GM19395 (cell line): ENCODE measurements around the gene NAB1.

Experiments used
- ATAC-seq: cut with Tn5 transposase; IDR thresholded peaks from one replicate; pipeline ENCODE4 v1.9.1; 2021; ENCODE audit warnings: mild to moderate bottlenecking, moderate library complexity; ENCODE audit not compliant: unreplicated experiment

Gene NAB1

GRCh38 chr2:190666895-190667294 is 18.0 kb downstream of the NAB1 start:
- ATAC-seq = no peak

GRCh38 chr2:190668892-190669291 is 20.0 kb downstream of the NAB1 start:
- no peak for ATAC-seq

- ATAC-seq = peak; percentile 35
These were observed 21.5 kb downstream of the NAB1 start for GRCh38 chr2:190670182-190670946.

- ATAC-seq = peak; percentile 55
These were observed 26.2 kb downstream of the NAB1 start for GRCh38 chr2:190674966-190675650.

- ATAC-seq = no peak
These were observed 28.4 kb downstream of the NAB1 start for GRCh38 chr2:190677255-190677654.

- ATAC-seq = peak; percentile 72
These were observed 29.7 kb downstream of the NAB1 start for GRCh38 chr2:190678444-190679162.

GRCh38 chr2:190679391-190679790 is 30.5 kb downstream of the NAB1 start:
- ATAC-seq = no peak

- ATAC-seq = peak; percentile 56
These were observed 31.1 kb downstream of the NAB1 start for GRCh38 chr2:190679813-190680591.

- no peak for ATAC-seq
These were observed 33.3 kb downstream of the NAB1 start for GRCh38 chr2:190682168-190682567.

- ATAC-seq = no peak
These were observed 34.9 kb downstream of the NAB1 start for GRCh38 chr2:190683802-190684201.

GRCh38 chr2:190684931-190685330 is 36.0 kb downstream of the NAB1 start:
- ATAC-seq = no peak

- ATAC-seq = no peak
These were observed 36.5 kb downstream of the NAB1 start for GRCh38 chr2:190685333-190685732.

- peak; percentile 73 for ATAC-seq
These were observed 44.8 kb downstream of the NAB1 start for GRCh38 chr2:190693533-190694232.

GRCh38 chr2:190694479-190694878 is 45.6 kb downstream of the NAB1 start:
- no peak for ATAC-seq

GRCh38 chr2:190695739-190696138 is 46.9 kb downstream of the NAB1 start:
- ATAC-seq = no peak

- no peak for ATAC-seq
These were observed 48.0 kb downstream of the NAB1 start for GRCh38 chr2:190696792-190697398.

- no peak for ATAC-seq
These were observed 48.5 kb downstream of the NAB1 start for GRCh38 chr2:190697421-190697820.

- no peak for ATAC-seq
These were observed 50.0 kb downstream of the NAB1 start for GRCh38 chr2:190698895-190699294.

- ATAC-seq = peak; percentile 80
These were observed 52.7 kb downstream of the NAB1 start for GRCh38 chr2:190701586-190701985.

GRCh38 chr2:190705280-190705679 is 56.4 kb downstream of the NAB1 start:
- no peak for ATAC-seq
